Stomach (tissue), 4 donors: Measurements from ENCODE around the gene PDXDC1.
"Not testable (repeated sequence)": the region's sequence is repeated elsewhere in the genome, so short reads cannot be mapped to it uniquely, and the experiment has no call there.

ENCODE experiments used
- CTCF ChIP-seq, 7 experiments: fragments of 450-650 bp in 4 of 7; fragments of 200-600 bp in 3 of 7; sonication (generic) in 3 of 7; IDR thresholded peaks; one replicate each; pipeline ENCODE4 v1.5.1; 2016 to 2019; ENCODE audit warnings: antibody characterized with exemption in 7 of 7, control low read depth in 2 of 7, mild to moderate bottlenecking in 1 of 7
- POLR2A ChIP-seq, 4 donors: fragments of 450-650 bp; IDR thresholded peaks; one replicate each; pipeline ENCODE4 v1.6.1; 2016; ENCODE audit warnings: antibody characterized with exemption in 4 of 4, control low read depth in 2 of 4, mild to moderate bottlenecking in 1 of 4, moderate library complexity in 1 of 4

- not testable (repeated sequence) for TF ChIP-seq CTCF, POLR2A (IDR thresholded peaks at IDR 0.05)
Observed at GRCh38 chr16:15045270-15045669, 70.4 kb downstream of the PDXDC1 start.
